Islet precursor cell (in vitro differentiated cells): ENCODE measurements around the gene JAZF1.
"Not testable (repeated sequence)": the region's sequence is repeated elsewhere in the genome, so short reads cannot be mapped to it uniquely, and the experiment has no call there.

ENCODE experiments used
- DNase-seq: peaks from one replicate; pipeline ENCODE4 v3.0.0-alpha.2; 2018

The JAZF1 gene

GRCh38 chr7:27856703-27857485 is 323.7 kb downstream of the JAZF1 start:
- DNase-seq, result not testable (repeated sequence)

GRCh38 chr7:27850531-27850930 is 330.1 kb downstream of the JAZF1 start:
- no peak for DNase-seq

- DNase-seq, result no peak
These were observed 334.2 kb downstream of the JAZF1 start for GRCh38 chr7:27846388-27846787.

- no peak for DNase-seq
These were observed 336.9 kb downstream of the JAZF1 start for GRCh38 chr7:27843584-27844305.

- no peak for DNase-seq
These were observed 337.7 kb downstream of the JAZF1 start for GRCh38 chr7:27842851-27843250.

- no peak for DNase-seq
These were observed 338.4 kb downstream of the JAZF1 start for GRCh38 chr7:27842094-27842692.

GRCh38 chr7:27840760-27841364 is 339.7 kb downstream of the JAZF1 start:
- no peak for DNase-seq

GRCh38 chr7:27840313-27840712 is 340.3 kb downstream of the JAZF1 start:
- no peak for DNase-seq

GRCh38 chr7:27839099-27839498 is 341.5 kb downstream of the JAZF1 start:
- no peak for DNase-seq

GRCh38 chr7:27836536-27836935 is 344.1 kb downstream of the JAZF1 start:
- DNase-seq, result no peak

GRCh38 chr7:27835376-27835775 is 345.2 kb downstream of the JAZF1 start:
- no peak for DNase-seq

- no peak for DNase-seq
These were observed 346.2 kb downstream of the JAZF1 start for GRCh38 chr7:27834179-27834921.

- DNase-seq, result peak; percentile 62
These were observed 354.2 kb downstream of the JAZF1 start for GRCh38 chr7:27826357-27826756.

GRCh38 chr7:27825891-27826290 is 354.7 kb downstream of the JAZF1 start:
- DNase-seq, result no peak

GRCh38 chr7:27822245-27822644 is 358.4 kb downstream of the JAZF1 start:
- no peak for DNase-seq

GRCh38 chr7:27812706-27813105 is 367.9 kb downstream of the JAZF1 start:
- DNase-seq, result no peak

GRCh38 chr7:27810186-27810585 is 370.4 kb downstream of the JAZF1 start:
- no peak for DNase-seq

GRCh38 chr7:27808626-27809025 is 372.0 kb downstream of the JAZF1 start:
- no peak for DNase-seq

- no peak for DNase-seq
These were observed 376.5 kb downstream of the JAZF1 start for GRCh38 chr7:27804139-27804538.

- DNase-seq, result no peak
These were observed 377.6 kb downstream of the JAZF1 start for GRCh38 chr7:27802999-27803398.

GRCh38 chr7:27799212-27799611 is 381.4 kb downstream of the JAZF1 start:
- no peak for DNase-seq

- DNase-seq, result no peak
These were observed 384.6 kb downstream of the JAZF1 start for GRCh38 chr7:27795977-27796376.

- DNase-seq, result no peak
These were observed 386.8 kb downstream of the JAZF1 start for GRCh38 chr7:27793780-27794179.
